H1 (cell line): Measurements from ENCODE around the gene TGFBR2. TPM values are rescaled to one million over a fixed set of nuclear protein-coding genes. Genes with fewer than 3 reads are reported as not detected.

Experiments
- CHD7 ChIP-seq: fragments of 300-600 bp; sonication (generic); IDR thresholded peaks from 2 replicates; pipeline ENCODE4 v1.7.1; 2012; ENCODE audit warnings: low read length, moderate library complexity, mild to moderate bottlenecking, inconsistent platforms; ENCODE audit not compliant: insufficient replicate concordance
- EZH2 ChIP-seq: fragments of 200-600 bp; sonication (generic); IDR thresholded peaks from 2 replicates; pipeline ENCODE4 v1.7.1; 2012; ENCODE audit warnings: low read depth, mild to moderate bottlenecking, moderate library complexity, low read length, inconsistent platforms; ENCODE audit not compliant: severe bottlenecking
- FOSL1 ChIP-seq: IDR thresholded peaks from 2 replicates; pipeline ENCODE4 v1.6.1; 2011; ENCODE audit warnings: mild to moderate bottlenecking, low read depth, low read length, moderate library complexity; ENCODE audit not compliant: insufficient read depth
- POLR2AphosphoS5 ChIP-seq: IDR thresholded peaks from 2 replicates; pipeline ENCODE4 v1.6.1; 2011; ENCODE audit warnings: low read depth, low read length
- SIN3A ChIP-seq, 2 experiments: IDR thresholded peaks in 1 of 2; conservative IDR thresholded peaks in 1 of 2; 2 replicates each; pipeline ENCODE4 v1.6.1; 2011 to 2012; ENCODE audit warnings: low read length in 2 of 2, improper control_type of control experiment in 1 of 2, low read depth in 1 of 2, mild to moderate bottlenecking in 1 of 2
- SUZ12 ChIP-seq: fragments of 200-600 bp; sonication (generic); IDR thresholded peaks from 2 replicates; pipeline ENCODE4 v1.6.1; 2012; ENCODE audit warnings: mild to moderate bottlenecking, inconsistent platforms, low read length, moderate library complexity, mixed read lengths
- polyA plus RNA-seq, 7 experiments: library from polyadenylated mRNA; depleted of rRNA in 3 of 7; stranded (reverse) in 5 of 7; unstranded in 2 of 7; fragments of >200 nt in 5 of 7; fragments of 200-250 nt in 2 of 7; gene quantifications; 1 replicate in 5 of 7; 2 replicates in 1 of 7; 4 replicates in 1 of 7; pipeline versions ENCODE4 v1.2.1 to v1.2.3, GENCODE V29; 2011 to 2013; ENCODE audit warnings: missing spikeins in 2 of 7, mixed read lengths in 2 of 7
- total RNA-seq: library from RNA; stranded (reverse); fragmentation: NEBNext Ultra II Directional; extraction: Animal tissue kit (Norgen Biotek cat#: 25700); gene quantifications from 2 replicates; pipeline ENCODE4 v1.2.1, GENCODE V29; 2021

The TGFBR2 gene
- total and polyA plus RNA-seq, 2 of the 8 experiments (the other 6 are each of a cell fraction or from before 2014, with no cell fraction given): 4.2 to 7.4 TPM

GRCh38 chr3:30630238-30631030 lies 24.0 kb downstream of the TGFBR2 start (continued):
- no peak for TF ChIP-seq FOSL1
- TF ChIP-seq CHD7: no peak
- TF ChIP-seq SUZ12: no peak
- no peak for TF ChIP-seq SIN3A (conservative IDR thresholded peaks at IDR 0.05 in 1 of 2, IDR thresholded peaks at IDR 0.05 in 1 of 2; ENCODE audit: low read depth in 1 of 2, low read length in 2 of 2)
- TF ChIP-seq EZH2: no peak
- TF ChIP-seq POLR2AphosphoS5: no peak
